ENCODE results near the gene RABGAP1L. TPM values are rescaled to one million over a fixed set of nuclear protein-coding genes. Genes with fewer than 3 reads are reported as not detected.

RABGAP1L gene
- total RNA-seq, 1 experiment from 2014 or later: 76.9 TPM

- no peak for TF ChIP-seq RORB (CRISPR knock-in tag; IDR thresholded peaks at IDR 0.05)
- no peak for TF ChIP-seq ATF6 (CRISPR knock-in tag; IDR thresholded peaks at IDR 0.05)
- TF ChIP-seq ZBTB21 (CRISPR knock-in tag; IDR thresholded peaks at IDR 0.05; ENCODE audit: borderline replicate concordance): no peak
- TF ChIP-seq CBFB (CRISPR knock-in tag; IDR thresholded peaks at IDR 0.05; ENCODE audit: low read depth): no peak
- TF ChIP-seq ZNF416 (CRISPR knock-in tag; IDR thresholded peaks at IDR 0.05): no peak
- TF ChIP-seq TP53 (CRISPR knock-in tag; IDR thresholded peaks at IDR 0.05): no peak
These were observed 797.7 kb downstream of the RABGAP1L start (continued) for GRCh38 chr1:174956976-174957375.

GRCh38 chr1:174957829-174958228, 798.5 kb downstream of the RABGAP1L start:
- H3K4me1 Mint-ChIP-seq: peaks cover 33% of the 10 kb centered on the region
- no peaks in the 10 kb centered on the region for H3K9me3 Mint-ChIP-seq
- H3K36me3 Mint-ChIP-seq: peaks cover 37% of the 10 kb centered on the region
- ChIA-PET CTCF (interaction anchor here (1.0 kb wide), 1 partner anchor 30 kb away, joined by 3 read pairs; no protein-coding TSS in a partner anchor), POLR2A (no interaction called here)
- no peak overlapping the region for H3K4me3 Mint-ChIP-seq
- ATAC-seq (no peak), DNase-seq (ENCODE audit: low spot score) (no peak)
- TF ChIP-seq ZNF512 (CRISPR knock-in tag; IDR thresholded peaks at IDR 0.05; ENCODE audit: borderline replicate concordance) (no peak), ZNF138 (CRISPR knock-in tag; conservative IDR thresholded peaks at IDR 0.05) (no peak), FOXP4 (CRISPR knock-in tag; IDR thresholded peaks at IDR 0.05) (no peak), GRHL2 (CRISPR knock-in tag; IDR thresholded peaks at IDR 0.05; ENCODE audit: insufficient replicate concordance, severe bottlenecking) (no peak), AFF4 (CRISPR knock-in tag; IDR thresholded peaks at IDR 0.05; ENCODE audit: borderline replicate concordance) (no peak), FOXJ3 (CRISPR knock-in tag; IDR thresholded peaks at IDR 0.05; ENCODE audit: borderline replicate concordance) (no peak)
- H3K27ac Mint-ChIP-seq: no peak overlapping the region
- no peaks in the 10 kb centered on the region for H3K27me3 Mint-ChIP-seq (ENCODE audit: low read depth)

- H3K27me3 Mint-ChIP-seq (ENCODE audit: low read depth): no peaks in the 10 kb centered on the region
- no peak for DNase-seq (ENCODE audit: low spot score)
- H3K9me3 Mint-ChIP-seq: no peaks in the 10 kb centered on the region
- no peak overlapping the region for H3K27ac Mint-ChIP-seq
- ChIA-PET CTCF (no interaction called here), POLR2A (no interaction called here)
- no peak for ATAC-seq
- peaks cover 37% of the 10 kb centered on the region for H3K36me3 Mint-ChIP-seq
- H3K4me1 Mint-ChIP-seq: peaks cover 28% of the 10 kb centered on the region
- H3K4me3 Mint-ChIP-seq: no peak overlapping the region
- TF ChIP-seq USF1 (CRISPR knock-in tag; IDR thresholded peaks at IDR 0.05) (no peak), PRDM15 (CRISPR knock-in tag; IDR thresholded peaks at IDR 0.05) (no peak), PRRX2 (CRISPR knock-in tag; IDR thresholded peaks at IDR 0.05) (no peak), ZNF425 (CRISPR knock-in tag; conservative IDR thresholded peaks at IDR 0.05) (no peak), SMAD4 (CRISPR knock-in tag; IDR thresholded peaks at IDR 0.05) (no peak), TEAD4 (CRISPR knock-in tag; IDR thresholded peaks at IDR 0.05) (no peak)
These were observed 799.1 kb downstream of the RABGAP1L start for GRCh38 chr1:174958396-174958795.
